Endothelial cell of umbilical vein (primary cell): Measurements from ENCODE around the gene SFT2D1. TPM values are rescaled to one million over a fixed set of nuclear protein-coding genes. Genes with fewer than 3 reads are reported as not detected.

Source experiments
- BruUV-seq: library from RNA; stranded (reverse); fragments of 400-500 nt; replicated peaks from 2 replicates; lab custom pipeline; 2021; lab: Mats Ljungman, UMichigan
- CTCF ChIA-PET: fragments of 300-600, 350-600 bp; sonication (Branson Sonifier 250); formaldehyde crosslinking; loops from one replicate; lab custom pipeline; 2021; ENCODE audit warnings: antibody characterized with exemption, inconsistent platforms; lab: Charles Lee
- POLR2A ChIA-PET: fragments of 300-600, 350-600 bp; sonication (Branson Sonifier 250); formaldehyde crosslinking; loops from one replicate; lab custom pipeline; 2021; ENCODE audit warnings: antibody characterized with exemption, inconsistent platforms; lab: Charles Lee
- DNase-seq: peaks from one replicate; pipeline ENCODE4 v3.0.0-alpha.2; 2011; ENCODE audit warnings: low read depth, low spot score
- FAIRE-seq: peaks from 2 replicates; lab custom pipeline; 2011; peaks lifted over from hg19 to GRCh38; lab: Jason Lieb, UNC
- H2AFZ ChIP-seq: 2 replicates; pipeline ENCODE4 v1.6.0; 2012; ENCODE audit warnings: low read depth, low read length, control low read depth, inconsistent platforms
- H3K27ac ChIP-seq: 2 replicates; pipeline ENCODE4 v1.5.1; 2011; ENCODE audit warnings: low read depth, mild to moderate bottlenecking, control low read depth, low read length, moderate library complexity; ENCODE audit not compliant: insufficient read depth
- H3K27me3 ChIP-seq, 2 experiments: 2 replicates each; pipeline versions ENCODE4 v1.6.0 to v1.6.1; 2011; ENCODE audit warnings: low read length in 2 of 2, mixed read lengths in 1 of 2; ENCODE audit not compliant: control insufficient read depth in 2 of 2, insufficient read depth in 2 of 2
- H3K36me3 ChIP-seq, 2 experiments: 2 replicates in 1 of 2; 3 replicates in 1 of 2; pipeline ENCODE4 v1.5.1; 2011; ENCODE audit warnings: low read length in 2 of 2, mild to moderate bottlenecking in 1 of 2, moderate library complexity in 1 of 2; ENCODE audit not compliant: control insufficient read depth in 2 of 2, insufficient read depth in 2 of 2; ENCODE audit errors: extremely low read depth in 1 of 2
- H3K4me1 ChIP-seq: 3 replicates; pipeline ENCODE4 v1.5.1; 2011; ENCODE audit warnings: mild to moderate bottlenecking, low read length; ENCODE audit not compliant: control insufficient read depth, insufficient read depth; ENCODE audit errors: extremely low read depth
- H3K4me2 ChIP-seq: 2 replicates; pipeline ENCODE4 v1.6.1; 2011; ENCODE audit warnings: low read length, control low read depth, mixed read lengths; ENCODE audit not compliant: insufficient read depth
- H3K4me3 ChIP-seq, 3 experiments: fragments of 200-600 bp in 1 of 3; sonication (generic), shearing (Covaris generic) in 1 of 3; replicated peaks in 1 of 3; 2 replicates each; pipeline ENCODE4 v1.5.1; 2011 to 2016; ENCODE audit warnings: control low read depth in 3 of 3, low read length in 3 of 3, mild to moderate bottlenecking in 2 of 3, inconsistent platforms in 1 of 3, low read depth in 1 of 3, moderate library complexity in 1 of 3; ENCODE audit not compliant: insufficient read depth in 1 of 3
- H3K79me2 ChIP-seq: 2 replicates; pipeline ENCODE4 v1.6.0; 2012; ENCODE audit warnings: low read length, inconsistent platforms; ENCODE audit not compliant: control insufficient read depth, insufficient read depth
- H3K9ac ChIP-seq: replicated peaks from 2 replicates; pipeline ENCODE3; 2011; ENCODE audit warnings: low read length, control low read depth; ENCODE audit not compliant: insufficient read depth; ENCODE audit errors: extremely low read depth
- H3K9me1 ChIP-seq: replicated peaks from 3 replicates; pipeline ENCODE4 v1.6.0; 2011; ENCODE audit warnings: mild to moderate bottlenecking, low read length; ENCODE audit not compliant: control insufficient read depth, insufficient read depth; ENCODE audit errors: extremely low read depth
- H3K9me3 ChIP-seq: replicated peaks from 2 replicates; pipeline ENCODE4 v1.5.1; 2012; ENCODE audit warnings: low read length, inconsistent platforms; ENCODE audit not compliant: control insufficient read depth, insufficient read depth
- H4K20me1 ChIP-seq: replicated peaks from 2 replicates; pipeline ENCODE3; 2011; ENCODE audit warnings: mild to moderate bottlenecking, low read length; ENCODE audit not compliant: control insufficient read depth, insufficient read depth; ENCODE audit errors: extremely low read depth
- EZH2 ChIP-seq: IDR thresholded peaks from 2 replicates; pipeline ENCODE4 v1.6.1; 2012; ENCODE audit warnings: borderline replicate concordance, low read depth, mild to moderate bottlenecking, moderate library complexity, low read length, inconsistent platforms; ENCODE audit not compliant: severe bottlenecking
- GATA2 ChIP-seq: IDR thresholded peaks from 2 replicates; pipeline ENCODE4 v1.7.0; 2011; ENCODE audit warnings: low read depth, mild to moderate bottlenecking, moderate library complexity, mixed read lengths, low read length; ENCODE audit not compliant: insufficient read length, insufficient read depth
- JUN ChIP-seq: IDR thresholded peaks from 2 replicates; pipeline ENCODE4 v1.6.1; 2011; ENCODE audit warnings: borderline replicate concordance, low read depth; ENCODE audit not compliant: insufficient read length, insufficient read depth
- POLR2A ChIP-seq: IDR thresholded peaks from 2 replicates; pipeline ENCODE4 v1.6.1; 2012; ENCODE audit warnings: low read depth, mild to moderate bottlenecking, control low read depth, low read length
- POLR2AphosphoS5 ChIP-seq: IDR thresholded peaks from 2 replicates; pipeline ENCODE4 v1.6.1; 2012; ENCODE audit warnings: low read depth, mild to moderate bottlenecking, control low read depth, low read length, moderate library complexity; ENCODE audit not compliant: insufficient read depth
- dilution Hi-C: fragments of 300-500 bp; cut with MboI; formaldehyde crosslinking; loops from one replicate; pipeline ENCODE4 v1.15.0; 2019; ENCODE audit warnings: low sequenced_read_pairs; ENCODE audit not compliant: extremely low pct_ligation_motif_present
- intact Hi-C: fragments of 100-400 bp; cut with micrococcal nuclease; formaldehyde crosslinking; loops from one replicate; pipeline ENCODE4 v1.10.0; 2022
- polyA plus RNA-seq, 4 experiments: library from polyadenylated mRNA; depleted of rRNA in 3 of 4; stranded (reverse) in 3 of 4; unstranded in 1 of 4; fragments of >200 nt; gene quantifications; 2 replicates each; pipeline versions ENCODE4 v1.2.1 to v1.2.3, GENCODE V29; 2011 to 2012; ENCODE audit warnings: missing spikeins in 1 of 4
- total RNA-seq: library from RNA; stranded (reverse); gene quantifications from 2 replicates; pipeline ENCODE4 v1.2.3, GENCODE V29; 2021
- TF ChIP-seq, protein P1 (sequence below), 2 donors: IDR thresholded peaks; 1 replicate in 1 of 2; 2 replicates in 1 of 2; pipeline ENCODE4 v1.5.1; 2011; ENCODE audit warnings: low read length in 2 of 2, mild to moderate bottlenecking in 2 of 2, moderate library complexity in 2 of 2, control low read depth in 1 of 2, inconsistent platforms in 1 of 2, low read depth in 1 of 2; ENCODE audit not compliant: insufficient read depth in 1 of 2; ENCODE audit errors: extremely low read depth in 1 of 2
- TF ChIP-seq, protein P2 (sequence below): IDR thresholded peaks from 2 replicates; pipeline ENCODE4 v1.6.1; 2011; ENCODE audit not compliant: insufficient read depth, insufficient read length

SFT2D1 gene
- total and polyA plus RNA-seq, 2 donors (not counting 3 experiments of a cell fraction or from before 2014, with no cell fraction given), result 22.9 to 30.6 TPM

DNA sequence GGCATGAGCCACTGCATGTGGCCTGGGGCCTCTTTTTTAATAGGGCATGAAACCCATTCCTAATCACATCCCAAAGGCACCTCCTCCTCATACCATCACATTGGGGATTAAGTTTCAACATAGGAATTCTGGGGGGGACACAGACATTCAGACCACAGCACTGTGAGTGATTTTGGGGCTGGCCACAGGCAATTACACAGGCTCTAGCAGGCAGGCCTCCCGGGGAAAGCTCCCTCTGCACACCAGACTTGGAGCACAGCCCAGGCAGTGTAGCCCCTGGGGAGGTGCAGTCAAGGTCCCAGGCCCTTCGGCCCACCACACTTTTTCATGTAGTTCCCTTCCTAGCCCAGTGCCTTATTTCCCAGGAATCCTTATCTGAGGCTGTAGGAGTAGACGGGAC, 5.5 kb downstream of the SFT2D1 start:
- no peak overlapping the region for H3K27ac ChIP-seq
- dilution Hi-C loops, result no loop called here

More for the DNA sequence above, 5.5 kb downstream of the SFT2D1 start:
- no peak for FAIRE-seq
- intact Hi-C loops, result no loop called here
- Histone ChIP-seq H3K4me1 (peaks cover 6% of the 10 kb centered on the region), H2AFZ (no peak overlapping the region), H3K4me3 (no peak overlapping the region), H4K20me1 (no peaks in the 10 kb centered on the region), H3K9me1 (no peaks in the 10 kb centered on the region), H3K9ac (no peak overlapping the region), H3K9me3 (no peaks in the 10 kb centered on the region), H3K36me3 (no peaks in the 10 kb centered on the region), H3K4me2 (no peak overlapping the region), H3K79me2 (peaks cover 52% of the 10 kb centered on the region), H3K27me3 (no peaks in the 10 kb centered on the region)
- ChIA-PET POLR2A (no interaction called here), CTCF (interaction anchor here (1.6 kb wide), 1 partner anchor 24 kb away, joined by 5 read pairs; no protein-coding TSS in a partner anchor)
- DNase-seq, result no peak
- no TSS peak for BruUV-seq
- TF ChIP-seq, protein P1, sequence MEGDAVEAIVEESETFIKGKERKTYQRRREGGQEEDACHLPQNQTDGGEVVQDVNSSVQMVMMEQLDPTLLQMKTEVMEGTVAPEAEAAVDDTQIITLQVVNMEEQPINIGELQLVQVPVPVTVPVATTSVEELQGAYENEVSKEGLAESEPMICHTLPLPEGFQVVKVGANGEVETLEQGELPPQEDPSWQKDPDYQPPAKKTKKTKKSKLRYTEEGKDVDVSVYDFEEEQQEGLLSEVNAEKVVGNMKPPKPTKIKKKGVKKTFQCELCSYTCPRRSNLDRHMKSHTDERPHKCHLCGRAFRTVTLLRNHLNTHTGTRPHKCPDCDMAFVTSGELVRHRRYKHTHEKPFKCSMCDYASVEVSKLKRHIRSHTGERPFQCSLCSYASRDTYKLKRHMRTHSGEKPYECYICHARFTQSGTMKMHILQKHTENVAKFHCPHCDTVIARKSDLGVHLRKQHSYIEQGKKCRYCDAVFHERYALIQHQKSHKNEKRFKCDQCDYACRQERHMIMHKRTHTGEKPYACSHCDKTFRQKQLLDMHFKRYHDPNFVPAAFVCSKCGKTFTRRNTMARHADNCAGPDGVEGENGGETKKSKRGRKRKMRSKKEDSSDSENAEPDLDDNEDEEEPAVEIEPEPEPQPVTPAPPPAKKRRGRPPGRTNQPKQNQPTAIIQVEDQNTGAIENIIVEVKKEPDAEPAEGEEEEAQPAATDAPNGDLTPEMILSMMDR (IDR thresholded peaks at IDR 0.05; ENCODE audit: extremely low read depth in 1 of 2, insufficient read depth in 1 of 2, low read depth in 1 of 2, low read length in 2 of 2), result no peak
- TF ChIP-seq EZH2, result no peak
- TF ChIP-seq, protein P2, sequence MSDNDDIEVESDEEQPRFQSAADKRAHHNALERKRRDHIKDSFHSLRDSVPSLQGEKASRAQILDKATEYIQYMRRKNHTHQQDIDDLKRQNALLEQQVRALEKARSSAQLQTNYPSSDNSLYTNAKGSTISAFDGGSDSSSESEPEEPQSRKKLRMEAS, result no peak
- no peak for TF ChIP-seq POLR2AphosphoS5
- TF ChIP-seq GATA2, result no peak
- no peak for TF ChIP-seq POLR2A
- TF ChIP-seq JUN, result no peak
